AG10803 (cell line): ENCODE results near the gene MEIS3.

Experiments
- DNase-seq: peaks from one replicate; pipeline ENCODE4 v3.0.0; 2010; ENCODE audit warnings: low read depth
- H3K4me3 ChIP-seq: 2 replicates; pipeline ENCODE4 v1.5.1; 2011; ENCODE audit warnings: mild to moderate bottlenecking, low read length, control low read depth
- CTCF ChIP-seq: conservative IDR thresholded peaks from 2 replicates; pipeline ENCODE4 v1.5.1; 2011; ENCODE audit warnings: mild to moderate bottlenecking, low read length, control low read depth, inconsistent platforms

MEIS3 gene

GRCh38 chr19:47428177-47428894, 9.0 kb upstream of the MEIS3 start:
- no peak for TF ChIP-seq CTCF
- peak; percentile 97 for DNase-seq
- H3K4me3 ChIP-seq = peak overlapping the region; percentile 48

GRCh38 chr19:47427241-47428176, 8.2 kb upstream of the MEIS3 start:
- H3K4me3 ChIP-seq = peak overlapping the region; percentile 39
- DNase-seq = peak; percentile 32
- TF ChIP-seq CTCF = peak; percentile 91

GRCh38 chr19:47423203-47423882, 4.0 kb upstream of the MEIS3 start:
- DNase-seq = no peak
- no peak overlapping the region for H3K4me3 ChIP-seq
- TF ChIP-seq CTCF = no peak

GRCh38 chr19:47422417-47423163, 3.3 kb upstream of the MEIS3 start:
- no peak overlapping the region for H3K4me3 ChIP-seq
- DNase-seq = no peak
- no peak for TF ChIP-seq CTCF

- TF ChIP-seq CTCF = no peak
- no peak overlapping the region for H3K4me3 ChIP-seq
- DNase-seq = no peak
Observed at GRCh38 chr19:47421844-47422395, 2.6 kb upstream of the MEIS3 start.

GRCh38 chr19:47421244-47421786, 2.0 kb upstream of the MEIS3 start:
- H3K4me3 ChIP-seq = no peak overlapping the region
- TF ChIP-seq CTCF = no peak
- no peak for DNase-seq
